NCI-H748 treated with DMSO at 0.1 percent for 48 hours (cell line): Measurements from ENCODE around the gene LHX4.

Source experiments
- DNase-seq: peaks from one replicate; lab custom pipeline; 2025; lab: John Stamatoyannopoulos, UW

Gene LHX4

DNA sequence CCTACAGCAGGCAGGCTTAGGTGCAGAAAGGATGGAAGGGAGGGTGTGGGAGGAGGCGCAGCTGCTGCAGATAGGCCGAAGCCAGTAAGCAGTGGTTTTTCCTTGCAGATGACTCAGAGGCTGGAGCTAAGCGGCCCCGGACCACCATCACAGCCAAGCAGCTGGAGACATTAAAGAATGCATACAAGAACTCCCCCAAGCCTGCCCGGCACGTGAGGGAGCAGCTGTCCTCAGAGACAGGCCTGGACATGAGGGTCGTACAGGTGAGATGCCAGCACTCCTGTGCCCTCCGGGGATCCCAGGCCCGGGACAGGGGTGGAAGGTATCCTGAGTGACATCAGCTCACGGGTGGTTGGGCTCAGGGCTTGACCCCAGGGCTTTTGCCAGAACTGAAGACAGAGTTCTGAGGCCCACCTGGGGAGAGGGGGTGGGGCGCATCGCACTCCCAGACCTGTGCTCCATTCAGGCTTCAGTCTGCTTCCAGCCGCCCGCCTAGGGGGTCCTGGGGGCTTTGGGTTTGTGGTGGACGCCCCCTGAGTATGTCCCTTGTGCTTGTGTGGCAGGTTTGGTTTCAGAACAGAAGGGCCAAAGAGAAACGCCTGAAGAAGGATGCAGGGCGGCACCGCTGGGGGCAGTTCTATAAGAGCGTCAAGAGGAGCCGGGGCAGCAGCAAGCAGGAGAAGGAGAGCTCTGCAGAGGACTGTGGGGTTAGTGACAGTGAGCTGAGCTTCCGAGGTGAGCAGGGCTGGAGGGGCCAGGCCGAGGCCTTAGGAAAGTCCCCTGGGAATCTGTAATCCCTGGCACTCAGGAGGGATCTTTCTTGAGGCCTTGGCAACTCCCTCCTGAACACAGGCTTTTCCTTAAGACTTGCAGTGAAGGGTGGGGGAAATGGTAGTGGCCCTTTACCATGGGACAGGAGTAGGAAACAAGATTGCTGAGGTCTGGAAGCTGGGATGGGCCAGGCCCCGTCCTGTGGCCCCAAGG lies 41.5 kb downstream of the LHX4 start:
- no peak for DNase-seq

DNA sequence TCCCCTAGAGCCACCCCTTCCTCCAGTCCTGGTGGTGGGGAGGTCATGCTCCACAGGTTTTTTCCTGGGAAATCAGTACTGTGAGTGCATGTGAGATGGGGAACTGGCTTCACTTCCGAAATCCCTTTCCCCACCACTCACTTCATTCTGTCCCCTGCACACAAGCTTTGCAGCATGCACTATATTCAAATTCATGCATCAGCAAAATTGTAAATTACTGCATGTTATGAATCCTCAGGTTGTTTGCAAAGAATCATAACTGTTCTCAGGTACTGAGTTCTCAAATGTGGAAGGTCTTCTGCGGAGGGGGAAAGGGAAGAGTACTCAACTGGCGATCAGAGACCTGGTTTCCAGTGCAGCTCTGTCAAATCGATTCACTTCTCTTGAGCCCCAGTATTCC lies 42.3 kb downstream of the LHX4 start:
- DNase-seq = no peak

DNA sequence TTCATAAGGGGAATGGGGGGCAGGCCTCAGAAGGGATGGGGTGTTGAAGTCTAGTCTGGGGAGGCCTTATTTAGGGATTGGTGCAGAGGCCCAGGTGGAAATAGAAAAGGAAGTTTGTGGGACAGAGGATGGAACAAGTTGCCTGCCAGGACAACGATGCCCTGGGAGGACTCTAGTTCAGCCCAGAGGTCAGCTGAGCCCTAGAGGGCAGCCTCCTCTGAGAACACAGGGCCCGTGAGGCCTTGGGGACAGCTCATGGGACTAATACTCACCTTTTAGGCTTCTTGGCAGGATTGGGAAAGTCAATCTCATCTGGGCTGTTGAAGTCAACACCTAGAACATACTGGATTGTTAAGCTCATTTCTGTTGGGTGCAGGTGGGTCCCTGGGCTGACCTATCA lies 43.0 kb downstream of the LHX4 start:
- DNase-seq = no peak

- no peak for DNase-seq
Measured at GRCh38 chr1:180274221-180274620, 44.2 kb downstream of the LHX4 start.

DNA sequence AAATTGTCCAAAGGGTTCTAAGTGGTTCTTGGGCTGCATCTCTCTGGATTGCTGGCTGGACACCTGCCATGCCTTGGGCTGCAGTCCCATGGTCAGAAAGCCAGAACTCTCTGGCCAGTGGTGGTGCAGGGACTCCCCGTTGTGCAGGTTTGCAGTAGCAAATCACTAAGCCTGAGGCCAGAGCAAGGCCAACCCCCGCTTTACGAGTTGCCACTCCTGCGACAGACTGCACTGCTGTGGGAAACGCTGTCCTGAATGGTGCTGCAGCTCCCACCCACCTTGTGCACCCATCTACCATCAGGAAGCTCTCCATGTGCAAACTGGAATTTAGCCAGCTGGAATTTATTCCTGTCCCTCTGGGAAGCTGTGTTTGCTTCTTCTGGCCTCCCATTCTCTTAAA lies 45.7 kb downstream of the LHX4 start:
- no peak for DNase-seq

GRCh38 chr1:180277476-180278193 lies 47.6 kb downstream of the LHX4 start:
- no peak for DNase-seq

DNA sequence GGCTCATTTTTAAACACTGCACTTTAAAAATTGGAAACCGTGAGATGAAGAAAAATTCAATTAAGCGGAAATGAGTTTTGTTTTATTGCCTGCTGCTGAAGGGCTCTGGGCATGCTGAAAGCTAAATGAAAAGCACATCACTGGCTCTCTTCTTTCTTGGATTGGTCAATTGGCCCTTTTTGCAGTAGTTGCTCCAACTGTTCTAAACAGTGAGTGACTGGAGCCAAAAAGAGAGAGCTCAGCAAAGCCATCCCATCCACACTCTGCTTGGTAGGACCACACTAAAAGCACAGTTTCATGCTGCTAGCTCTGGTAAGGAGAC lies 48.1 kb downstream of the LHX4 start:
- no peak for DNase-seq

GRCh38 chr1:180278596-180279395 lies 48.7 kb downstream of the LHX4 start:
- no peak for DNase-seq

DNA sequence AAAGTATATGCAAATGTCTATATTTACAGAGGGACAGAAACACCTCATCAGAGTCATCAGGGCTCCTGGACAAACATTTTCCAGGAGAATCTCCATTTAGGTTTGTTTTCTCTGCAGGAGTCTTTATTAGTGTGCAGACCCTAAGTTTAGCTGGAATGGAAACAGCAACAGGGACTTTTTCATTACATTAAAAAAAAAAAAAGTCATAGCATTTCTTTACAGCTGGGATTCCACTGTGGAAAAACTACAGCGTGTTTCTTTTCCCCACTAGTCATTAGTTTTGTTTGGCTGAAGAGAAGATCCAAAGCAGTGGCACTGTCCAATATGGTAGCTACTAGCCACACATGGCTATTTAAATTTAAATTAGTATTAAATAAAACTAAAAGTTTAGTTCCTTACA lies 49.6 kb downstream of the LHX4 start:
- no peak for DNase-seq

DNA sequence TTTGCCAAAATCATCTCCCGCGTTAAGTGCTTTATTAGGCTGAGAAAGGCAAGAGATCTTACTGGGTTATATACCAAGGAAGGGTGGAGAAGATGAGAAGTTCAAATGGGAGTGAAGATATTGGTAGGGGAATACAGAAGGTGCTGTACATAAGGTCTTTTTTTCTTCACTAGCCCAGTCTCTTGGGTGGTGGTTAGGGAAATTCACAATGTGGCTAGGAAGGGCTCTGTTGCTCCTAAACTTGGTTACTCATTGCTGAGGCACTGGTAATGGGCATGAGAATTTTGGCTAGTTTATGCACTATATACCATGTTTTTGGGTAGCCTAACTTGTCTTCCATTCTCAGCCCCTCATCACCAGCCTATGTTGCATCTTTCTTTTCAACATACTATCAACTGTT lies 50.6 kb downstream of the LHX4 start:
- no peak for DNase-seq

DNA sequence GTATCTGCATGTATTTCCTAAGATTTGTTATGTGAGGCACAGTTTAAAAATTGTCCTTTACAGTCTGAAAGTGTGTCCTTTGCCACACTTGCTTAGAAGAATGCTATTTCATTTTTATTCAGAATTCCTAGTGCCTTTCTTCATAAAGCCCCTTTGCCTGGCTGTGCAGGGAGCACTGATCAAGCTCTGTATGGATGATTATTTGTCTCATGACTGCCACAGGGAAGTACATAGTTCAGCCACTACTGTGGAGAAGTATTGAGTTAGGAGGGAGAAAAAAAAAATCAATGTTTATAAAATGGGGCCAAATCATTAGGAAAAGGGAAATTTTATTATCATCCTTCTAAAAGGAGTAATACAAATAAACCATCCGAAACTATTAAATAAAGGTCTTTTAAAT lies 51.4 kb downstream of the LHX4 start:
- DNase-seq = no peak

- DNase-seq = no peak
Measured at GRCh38 chr1:180282401-180283044, 52.5 kb downstream of the LHX4 start.

GRCh38 chr1:180283098-180283497 lies 53.0 kb downstream of the LHX4 start:
- DNase-seq = no peak

DNA sequence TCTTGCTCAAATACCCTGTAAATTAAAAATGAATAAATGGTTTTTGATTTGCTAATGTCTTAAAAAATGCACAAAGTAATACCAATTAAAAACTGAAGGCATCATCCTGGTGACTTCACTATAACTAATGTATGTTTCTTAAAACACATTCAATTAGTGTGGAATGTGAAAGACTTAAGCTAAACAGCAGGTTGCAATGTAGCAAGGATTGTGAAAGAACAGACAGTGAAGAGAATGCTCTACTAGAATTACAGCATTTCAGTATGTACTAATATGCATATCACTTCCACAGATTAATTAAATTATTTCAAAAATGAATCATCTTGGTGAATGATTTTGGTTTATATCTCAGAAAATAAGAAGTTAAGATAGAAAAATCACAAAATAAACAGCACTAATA lies 56.4 kb downstream of the LHX4 start:
- DNase-seq = no peak

GRCh38 chr1:180287988-180288705 lies 58.1 kb downstream of the LHX4 start:
- no peak for DNase-seq

- DNase-seq = no peak
Measured at GRCh38 chr1:180288940-180289339, 58.9 kb downstream of the LHX4 start.

- no peak for DNase-seq
Measured at GRCh38 chr1:180290265-180291001, 60.4 kb downstream of the LHX4 start.

DNA sequence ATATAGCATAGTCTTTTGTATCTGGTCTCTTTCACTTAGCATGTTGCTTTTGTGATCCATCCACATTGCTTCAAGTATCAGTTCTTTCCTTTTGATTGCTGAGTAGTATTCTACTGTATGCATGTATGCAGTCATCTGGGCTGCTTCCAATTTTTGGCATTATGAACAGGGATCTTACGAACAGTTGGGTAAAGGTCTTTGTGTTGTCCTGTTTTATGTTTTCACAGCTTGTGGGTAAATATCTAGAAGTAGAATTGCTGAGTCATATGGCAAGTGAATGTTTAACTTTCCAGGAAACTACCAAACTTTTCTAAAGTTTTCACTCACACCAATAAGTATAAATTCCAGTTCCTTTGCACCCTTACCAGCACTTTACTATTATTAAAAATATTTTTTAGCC lies 60.9 kb downstream of the LHX4 start:
- DNase-seq = no peak

- DNase-seq = no peak
Measured at GRCh38 chr1:180294711-180295110, 64.6 kb downstream of the LHX4 start.

- no peak for DNase-seq
Measured at GRCh38 chr1:180295999-180296398, 65.9 kb downstream of the LHX4 start.
